GM12878 (cell line): ENCODE measurements around the gene CAMTA1. TPM values are rescaled to one million over a fixed set of nuclear protein-coding genes. Genes with fewer than 3 reads are reported as not detected.

Experiments
- ATAC-seq: fragments of 200-7000 bp; cut with Tn5 transposase; 3 replicates; pipeline ENCODE4 v1.9.1; 2020; ENCODE audit warnings: mild to moderate bottlenecking, moderate library complexity
- BruUV-seq: library from RNA; stranded (reverse); fragments of 400-500 nt; replicated peaks from 2 replicates; lab custom pipeline; 2021; lab: Mats Ljungman, UMichigan
- CTCF ChIA-PET: fragments of 300-600 bp; sonication (Branson Sonifier 250); formaldehyde crosslinking; extraction: SDS; loops from one replicate; lab custom pipeline; 2021; ENCODE audit warnings: inconsistent platforms; lab: Yijun Ruan, JAX
- POLR2A ChIA-PET: fragments of 350-600 bp; formaldehyde crosslinking; extraction: SDS; loops from one replicate; lab custom pipeline; 2021; ENCODE audit warnings: inconsistent platforms; lab: Charles Lee
- RAD21 ChIA-PET: fragments of 300-600 bp; sonication (Branson Sonifier 250); formaldehyde crosslinking; loops from one replicate; lab custom pipeline; 2023; ENCODE audit warnings: antibody characterized with exemption; ENCODE audit not compliant: unreplicated experiment; lab: Charles Lee
- SMC1A ChIA-PET: fragments of 300-600 bp; sonication (Branson Sonifier 250); formaldehyde crosslinking; loops from one replicate; lab custom pipeline; 2023; ENCODE audit not compliant: unreplicated experiment, uncharacterized antibody; lab: Charles Lee
- DNase-seq: peaks from one replicate; pipeline ENCODE4 v3.0.0-alpha.2; 2011; ENCODE audit warnings: low read depth, low spot score
- FAIRE-seq: peaks from 3 replicates; lab custom pipeline; 2011; peaks lifted over from hg19 to GRCh38; lab: Jason Lieb, UNC
- H2AFZ ChIP-seq: 2 replicates; pipeline ENCODE4 v1.6.0; 2011; ENCODE audit warnings: low read depth, low read length, control low read depth; ENCODE audit not compliant: control insufficient read depth
- H3K27ac ChIP-seq: 2 replicates; pipeline ENCODE4 v1.5.1; 2011; ENCODE audit warnings: control low read depth; ENCODE audit not compliant: control insufficient read depth, insufficient read depth
- H3K27me3 ChIP-seq, 2 experiments: replicated peaks in 1 of 2; 2 replicates each; pipeline versions ENCODE4 v1.6.0 to v1.6.1; 2011; ENCODE audit warnings: low read length in 1 of 2; ENCODE audit not compliant: control insufficient read depth in 2 of 2, insufficient read depth in 2 of 2
- H3K36me3 ChIP-seq, 2 experiments: 2 replicates each; pipeline ENCODE4 v1.5.1; 2011; ENCODE audit warnings: low read length in 1 of 2; ENCODE audit not compliant: control insufficient read depth in 2 of 2, insufficient read depth in 2 of 2
- H3K4me1 ChIP-seq: 2 replicates; pipeline ENCODE4 v1.6.1; 2011; ENCODE audit warnings: mild to moderate bottlenecking, low read length, moderate library complexity, mixed read lengths; ENCODE audit not compliant: control insufficient read depth, insufficient read depth
- H3K4me2 ChIP-seq: 2 replicates; pipeline ENCODE4 v1.6.0; 2011; ENCODE audit warnings: control low read depth; ENCODE audit not compliant: control insufficient read depth, insufficient read depth
- H3K4me3 ChIP-seq: fragments of 200-600 bp; sonication (generic); 2 replicates; pipeline ENCODE4 v1.5.1; 2016
- H3K79me2 ChIP-seq: 2 replicates; pipeline ENCODE4 v1.6.0; 2011; ENCODE audit warnings: low read length; ENCODE audit not compliant: control insufficient read depth, insufficient read depth
- H3K9ac ChIP-seq: 2 replicates; pipeline ENCODE4 v1.8.0; 2011; ENCODE audit warnings: low read length, control low read depth, mixed read lengths; ENCODE audit not compliant: control insufficient read depth, insufficient read depth
- H3K9me3 ChIP-seq: replicated peaks from 3 replicates; pipeline ENCODE4 v1.5.1; 2011; ENCODE audit warnings: mild to moderate bottlenecking, low read length; ENCODE audit not compliant: control insufficient read depth, insufficient read depth
- H4K20me1 ChIP-seq: 2 replicates; pipeline ENCODE4 v1.6.0; 2011; ENCODE audit not compliant: control insufficient read depth, insufficient read depth
- CEBPZ ChIP-seq: fragments of 150-350 bp; IDR thresholded peaks from 2 replicates; pipeline ENCODE4 v1.6.1; 2016; ENCODE audit warnings: low read depth, low read length
- JUND ChIP-seq: IDR thresholded peaks from 2 replicates; pipeline ENCODE4 v1.6.1; 2012; ENCODE audit warnings: low read depth, mild to moderate bottlenecking, low read length, improper control_type of control experiment, moderate library complexity
- KLF5 ChIP-seq: fragments of 450-650 bp; IDR thresholded peaks from 2 replicates; pipeline ENCODE4 v1.6.1; 2014; ENCODE audit warnings: mild to moderate bottlenecking; ENCODE audit not compliant: partially characterized antibody
- PKNOX1 ChIP-seq: fragments of 450-650 bp; IDR thresholded peaks from 2 replicates; pipeline ENCODE4 v1.6.1; 2016; ENCODE audit warnings: mild to moderate bottlenecking
- SREBF1 ChIP-seq: IDR thresholded peaks from 2 replicates; pipeline ENCODE4 v1.6.1; 2012; ENCODE audit warnings: mild to moderate bottlenecking, low read length
- WGBS: methylation state at CpG from one replicate; pipeline ENCODE4 v1.1.6; 2016; ENCODE audit warnings: low lambda C conversion rate; ENCODE audit not compliant: insufficient replicate concordance, insufficient coverage; ENCODE audit errors: missing lambda C conversion rate; 5-methylcytosine and 5-hydroxymethylcytosine counted together
- in situ Hi-C: fragments of 300-500 bp; cut with MboI; formaldehyde crosslinking; loops from 9 replicates; pipeline ENCODE4 v1.14.3; 2018; ENCODE audit warnings: mixed read lengths
- intact Hi-C: fragments of 100-400 bp; cut with micrococcal nuclease; formaldehyde crosslinking; loops from one replicate; pipeline ENCODE4 v1.14.2; 2022; ENCODE audit not compliant: unreplicated experiment
- polyA plus RNA-seq, 11 experiments: library from polyadenylated mRNA; depleted of rRNA in 4 of 11; unstranded in 6 of 11; stranded (reverse) in 5 of 11; fragments of >200 nt; fragmentation: Nextera tagmentation in 4 of 11; fragmentation: Illumina TruSeq in 1 of 11; extraction: Ambion mirVana in 4 of 11; extraction: Trizol in 1 of 11; gene quantifications; 1 replicate in 1 of 11; 2 replicates in 10 of 11; pipeline versions ENCODE4 v1.2.1 to v1.2.3, GENCODE V29; 2011 to 2016; ENCODE audit warnings: inconsistent platforms in 2 of 11, missing spikeins in 2 of 11, low read depth in 1 of 11
- total RNA-seq, 4 experiments: library from RNA; depleted of rRNA in 3 of 4; stranded (reverse); fragments of >200 nt in 3 of 4; fragmentation: Illumina TruSeq in 1 of 4; extraction: Trizol in 1 of 4; gene quantifications; 2 replicates each; pipeline versions ENCODE4 v1.2.1 to v1.2.3, GENCODE V29; 2013 to 2021

Gene CAMTA1
- total and polyA plus RNA-seq, 10 of the 15 experiments (the other 5 are each of a cell fraction or from before 2014, with no cell fraction given): 37.7 to 148 (median 76.4) TPM

- Histone ChIP-seq H3K4me2 (no peak overlapping the region), H3K27ac (no peak overlapping the region), H3K36me3 (no peaks in the 10 kb centered on the region), H3K9me3 (no peaks in the 10 kb centered on the region; the same call in 2 of the 3 replicates), H3K27me3 (peaks cover 0 to under 1% of the 10 kb centered on the region in 2 experiments; a peak in 1 of 4 replicates), H2AFZ (no peak overlapping the region), H3K9ac (no peak overlapping the region), H3K79me2 (no peaks in the 10 kb centered on the region), H3K4me1 (no peaks in the 10 kb centered on the region), H4K20me1 (no peaks in the 10 kb centered on the region), H3K4me3 (no peak overlapping the region)
- TF ChIP-seq CEBPZ (no peak), JUND (no peak), SREBF1 (no peak), PKNOX1 (no peak), KLF5 (no peak)
- RAD21 ChIA-PET: no interaction called here
- SMC1A ChIA-PET: no interaction called here
- intact Hi-C loops: no loop called here
- WGBS: 12% methylated on average over 10 of the region's 10 CpGs
- in situ Hi-C loops: no loop called here
- CTCF ChIA-PET: no interaction called here
- POLR2A ChIA-PET: no interaction called here
- DNase-seq (no peak), ATAC-seq (no peak), FAIRE-seq (no peak)
- BruUV-seq: no TSS peak
Observed at GRCh38 chr1:7517611-7518330, 732.5 kb downstream of the CAMTA1 start.
